Muscle layer of colon (tissue), 2 donors: ENCODE results near the gene UBAC2.

Source experiments
- H3K27ac ChIP-seq: one replicate; pipeline ENCODE4 v1.7.0; 2013; ENCODE audit warnings: low read depth, mild to moderate bottlenecking, low read length, moderate library complexity
- H3K27me3 ChIP-seq, 2 donors: one replicate each; pipeline ENCODE4 v1.7.0; 2013; ENCODE audit warnings: low read length in 2 of 2, mild to moderate bottlenecking in 2 of 2; ENCODE audit not compliant: insufficient read depth in 2 of 2, control insufficient read depth in 1 of 2
- H3K36me3 ChIP-seq: one replicate; pipeline ENCODE4 v1.7.0; 2013; ENCODE audit warnings: mild to moderate bottlenecking, low read length; ENCODE audit not compliant: insufficient read depth
- H3K4me1 ChIP-seq: one replicate; pipeline ENCODE4 v1.7.0; 2013; ENCODE audit warnings: mild to moderate bottlenecking, low read length; ENCODE audit not compliant: insufficient read depth
- H3K4me3 ChIP-seq, 2 donors: one replicate each; pipeline ENCODE4 v1.7.0; 2013; ENCODE audit warnings: low read length in 2 of 2, low read depth in 1 of 2, mild to moderate bottlenecking in 1 of 2, moderate library complexity in 1 of 2
- H3K9ac ChIP-seq: one replicate; pipeline ENCODE4 v1.7.0; 2013; ENCODE audit warnings: low read length
- H3K9me3 ChIP-seq: one replicate; pipeline ENCODE4 v1.7.0; 2013; ENCODE audit warnings: mild to moderate bottlenecking, low read length
- donor health status: abdominal sarcoma.
- donor health status: Adenocarcinoma of cecum.

Gene UBAC2

GRCh38 chr13:99218126-99218525 lies 17.5 kb downstream of the UBAC2 start:
- no peak overlapping the region for H3K4me3 ChIP-seq
- H3K4me1 ChIP-seq, result peaks cover 16% of the 10 kb centered on the region
- peaks cover 4% of the 10 kb centered on the region for H3K36me3 ChIP-seq
- H3K27me3 ChIP-seq, result no peaks in the 10 kb centered on the region
- H3K27ac ChIP-seq, result no peak overlapping the region
- H3K9ac ChIP-seq, result no peak overlapping the region
- no peaks in the 10 kb centered on the region for H3K9me3 ChIP-seq

GRCh38 chr13:99218545-99218944 lies 17.9 kb downstream of the UBAC2 start:
- peaks cover 17% of the 10 kb centered on the region for H3K4me1 ChIP-seq
- H3K36me3 ChIP-seq, result peaks cover 4% of the 10 kb centered on the region
- no peaks in the 10 kb centered on the region for H3K27me3 ChIP-seq
- no peak overlapping the region for H3K9ac ChIP-seq
- H3K27ac ChIP-seq, result no peak overlapping the region
- H3K9me3 ChIP-seq, result no peaks in the 10 kb centered on the region
- no peak overlapping the region for H3K4me3 ChIP-seq

- H3K9ac ChIP-seq, result no peak overlapping the region
- no peaks in the 10 kb centered on the region for H3K9me3 ChIP-seq
- no peak overlapping the region for H3K27ac ChIP-seq
- H3K36me3 ChIP-seq, result peaks cover 4% of the 10 kb centered on the region
- no peaks in the 10 kb centered on the region for H3K27me3 ChIP-seq
- peaks cover 21% of the 10 kb centered on the region for H3K4me1 ChIP-seq
- no peak overlapping the region for H3K4me3 ChIP-seq
Observed at GRCh38 chr13:99218969-99219368, 18.3 kb downstream of the UBAC2 start.

GRCh38 chr13:99220199-99220935 lies 19.7 kb downstream of the UBAC2 start:
- Histone ChIP-seq H3K4me1 (peaks cover 19% of the 10 kb centered on the region), H3K27ac (no peak overlapping the region), H3K36me3 (no peaks in the 10 kb centered on the region), H3K27me3 (no peaks in the 10 kb centered on the region), H3K9ac (no peak overlapping the region), H3K9me3 (no peaks in the 10 kb centered on the region), H3K4me3 (no peak overlapping the region)

- no peak overlapping the region for H3K27ac ChIP-seq
- H3K4me1 ChIP-seq, result peaks cover 19% of the 10 kb centered on the region
- no peaks in the 10 kb centered on the region for H3K27me3 ChIP-seq
- H3K9ac ChIP-seq, result no peak overlapping the region
- no peak overlapping the region for H3K4me3 ChIP-seq
- no peaks in the 10 kb centered on the region for H3K9me3 ChIP-seq
- no peaks in the 10 kb centered on the region for H3K36me3 ChIP-seq
Observed at GRCh38 chr13:99221567-99222239, 21.0 kb downstream of the UBAC2 start.

- Histone ChIP-seq H3K27me3 (no peaks in the 10 kb centered on the region), H3K9me3 (no peaks in the 10 kb centered on the region), H3K9ac (no peak overlapping the region), H3K4me3 (no peak overlapping the region), H3K4me1 (peaks cover 15% of the 10 kb centered on the region), H3K36me3 (no peaks in the 10 kb centered on the region), H3K27ac (no peak overlapping the region)
Observed at GRCh38 chr13:99223587-99223986, 22.9 kb downstream of the UBAC2 start.

GRCh38 chr13:99224021-99224420 lies 23.4 kb downstream of the UBAC2 start:
- H3K27ac ChIP-seq, result no peak overlapping the region

GRCh38 chr13:99225078-99225477 lies 24.4 kb downstream of the UBAC2 start:
- no peak overlapping the region for H3K4me3 ChIP-seq
- H3K27ac ChIP-seq, result no peak overlapping the region
- no peaks in the 10 kb centered on the region for H3K9me3 ChIP-seq
- no peaks in the 10 kb centered on the region for H3K36me3 ChIP-seq
- H3K9ac ChIP-seq, result no peak overlapping the region
- H3K4me1 ChIP-seq, result peaks cover 19% of the 10 kb centered on the region
- no peaks in the 10 kb centered on the region for H3K27me3 ChIP-seq

More at GRCh38 chr13:99224021-99224420, 23.4 kb downstream of the UBAC2 start:
- Histone ChIP-seq H3K9me3 (no peaks in the 10 kb centered on the region), H3K9ac (no peak overlapping the region), H3K27me3 (no peaks in the 10 kb centered on the region), H3K4me3 (no peak overlapping the region), H3K36me3 (no peaks in the 10 kb centered on the region), H3K4me1 (peaks cover 15% of the 10 kb centered on the region)

- H3K4me3 ChIP-seq, result no peak overlapping the region
- H3K27ac ChIP-seq, result no peak overlapping the region
- H3K9me3 ChIP-seq, result no peaks in the 10 kb centered on the region
- no peak overlapping the region for H3K9ac ChIP-seq
- no peaks in the 10 kb centered on the region for H3K27me3 ChIP-seq
- H3K4me1 ChIP-seq, result peaks cover 19% of the 10 kb centered on the region
- H3K36me3 ChIP-seq, result no peaks in the 10 kb centered on the region
Observed at GRCh38 chr13:99226513-99226912, 25.9 kb downstream of the UBAC2 start.

GRCh38 chr13:99227331-99227900 lies 26.8 kb downstream of the UBAC2 start:
- peaks cover 19% of the 10 kb centered on the region for H3K4me1 ChIP-seq

GRCh38 chr13:99227909-99228688 lies 27.4 kb downstream of the UBAC2 start:
- H3K9ac ChIP-seq, result no peak overlapping the region
- H3K27me3 ChIP-seq, result no peaks in the 10 kb centered on the region
- peaks cover 19% of the 10 kb centered on the region for H3K4me1 ChIP-seq
- H3K36me3 ChIP-seq, result no peaks in the 10 kb centered on the region
- no peak overlapping the region for H3K27ac ChIP-seq
- H3K4me3 ChIP-seq, result no peak overlapping the region
- no peaks in the 10 kb centered on the region for H3K9me3 ChIP-seq

More at GRCh38 chr13:99227331-99227900, 26.8 kb downstream of the UBAC2 start:
- H3K27ac ChIP-seq, result no peak overlapping the region
- H3K4me3 ChIP-seq, result no peak overlapping the region
- H3K36me3 ChIP-seq, result no peaks in the 10 kb centered on the region
- H3K27me3 ChIP-seq, result no peaks in the 10 kb centered on the region
- H3K9ac ChIP-seq, result no peak overlapping the region
- H3K9me3 ChIP-seq, result no peaks in the 10 kb centered on the region
